Breast epithelium (tissue), 3 donors: Measurements from ENCODE around the gene CNOT11.

Experiments
- CTCF ChIP-seq, 3 donors: fragments of 450-650 bp; IDR thresholded peaks; one replicate each; pipeline ENCODE4 v1.5.1; 2016 to 2017; ENCODE audit warnings: antibody characterized with exemption in 3 of 3, mild to moderate bottlenecking in 3 of 3, moderate library complexity in 3 of 3
- POLR2AphosphoS5 ChIP-seq, 3 donors: sonication (generic); formaldehyde crosslinking; IDR thresholded peaks; one replicate each; pipeline ENCODE4 v1.6.1; 2017; ENCODE audit warnings: antibody characterized with exemption in 3 of 3

GRCh38 chr2:101274142-101274541 is 21.5 kb downstream of the CNOT11 start:
- TF ChIP-seq CTCF (IDR thresholded peaks at IDR 0.05) (no peak), POLR2AphosphoS5 (IDR thresholded peaks at IDR 0.05) (no peak)
